ENCODE data around the gene CD2.

DNA sequence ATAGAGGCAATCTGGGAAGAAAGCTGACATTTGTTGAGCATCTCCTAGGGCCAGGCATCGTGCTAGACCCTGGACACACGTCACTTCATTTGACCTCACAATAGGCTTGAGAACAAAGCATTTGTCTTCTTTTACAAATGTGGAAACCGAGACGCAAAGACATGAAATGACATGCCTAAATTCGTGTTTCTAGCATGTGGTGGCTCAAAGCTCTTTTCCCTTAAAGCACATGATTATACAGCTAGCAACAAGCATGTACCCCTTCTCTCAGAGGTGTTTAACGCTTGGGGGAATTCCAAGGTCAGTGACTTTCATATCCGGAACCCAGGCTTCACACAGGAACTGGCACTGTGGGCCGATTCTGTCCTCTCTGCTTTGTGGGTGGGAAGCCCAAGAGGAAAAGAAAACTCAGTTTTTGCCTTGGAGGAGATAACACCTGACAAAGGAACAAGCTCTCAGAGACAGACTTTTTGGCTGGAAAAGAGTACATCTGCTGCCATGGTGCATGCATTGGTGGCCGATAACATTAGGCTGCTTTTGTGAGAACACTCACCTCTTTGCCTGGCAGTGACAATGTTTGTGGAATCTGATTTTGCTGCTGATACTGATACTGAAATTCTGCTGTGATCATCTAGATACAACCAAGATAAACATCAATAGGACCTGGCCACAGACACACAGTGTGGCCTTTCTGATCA lies 15.4 kb upstream of the CD2 start:
- TF ChIP-seq POLR2AphosphoS5 (IDR thresholded peaks at IDR 0.05) = no peak
- TF ChIP-seq EP300 (IDR thresholded peaks at IDR 0.05) = no peak
